GM21717 (cell line): ENCODE data around the gene CRTC1.
"Not testable (repeated sequence)": the region's sequence is repeated elsewhere in the genome, so short reads cannot be mapped to it uniquely, and the experiment has no call there.

ENCODE experiments used
- ATAC-seq: cut with Tn5 transposase; IDR thresholded peaks from one replicate; pipeline ENCODE4 v1.9.1; 2021; ENCODE audit warnings: mild to moderate bottlenecking, moderate library complexity; ENCODE audit not compliant: unreplicated experiment

The CRTC1 gene

GRCh38 chr19:18725841-18726770, 42.6 kb downstream of the CRTC1 start:
- no peak for ATAC-seq

DNA sequence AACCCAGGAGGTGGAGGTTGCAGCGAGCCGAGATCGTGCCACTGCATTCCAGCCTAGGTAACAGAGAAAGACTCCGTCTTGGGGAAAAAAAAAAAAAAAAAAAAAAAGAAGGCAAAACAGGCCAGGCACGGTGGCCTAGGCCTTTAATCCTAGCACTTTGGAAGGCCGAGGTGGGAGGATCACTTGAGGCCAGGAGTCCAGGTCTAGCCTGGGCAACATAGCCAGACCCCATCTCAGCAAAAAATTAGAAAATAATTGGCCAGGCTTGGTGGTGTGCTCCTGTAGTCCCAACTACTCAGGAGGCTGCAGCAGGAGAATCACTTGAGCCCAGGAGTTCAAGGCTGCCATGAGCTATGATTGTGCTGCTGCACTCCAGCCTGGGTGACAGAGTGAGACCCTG, 43.4 kb downstream of the CRTC1 start:
- ATAC-seq: no peak

GRCh38 chr19:18727602-18728001, 44.1 kb downstream of the CRTC1 start:
- ATAC-seq: not testable (repeated sequence)

- no peak for ATAC-seq
Measured at GRCh38 chr19:18729933-18730530, 46.6 kb downstream of the CRTC1 start.

- ATAC-seq: no peak
Measured at GRCh38 chr19:18730885-18731513, 47.5 kb downstream of the CRTC1 start.

- no peak for ATAC-seq
Measured at GRCh38 chr19:18731562-18732008, 48.1 kb downstream of the CRTC1 start.

GRCh38 chr19:18733196-18733647, 49.7 kb downstream of the CRTC1 start:
- ATAC-seq: no peak

DNA sequence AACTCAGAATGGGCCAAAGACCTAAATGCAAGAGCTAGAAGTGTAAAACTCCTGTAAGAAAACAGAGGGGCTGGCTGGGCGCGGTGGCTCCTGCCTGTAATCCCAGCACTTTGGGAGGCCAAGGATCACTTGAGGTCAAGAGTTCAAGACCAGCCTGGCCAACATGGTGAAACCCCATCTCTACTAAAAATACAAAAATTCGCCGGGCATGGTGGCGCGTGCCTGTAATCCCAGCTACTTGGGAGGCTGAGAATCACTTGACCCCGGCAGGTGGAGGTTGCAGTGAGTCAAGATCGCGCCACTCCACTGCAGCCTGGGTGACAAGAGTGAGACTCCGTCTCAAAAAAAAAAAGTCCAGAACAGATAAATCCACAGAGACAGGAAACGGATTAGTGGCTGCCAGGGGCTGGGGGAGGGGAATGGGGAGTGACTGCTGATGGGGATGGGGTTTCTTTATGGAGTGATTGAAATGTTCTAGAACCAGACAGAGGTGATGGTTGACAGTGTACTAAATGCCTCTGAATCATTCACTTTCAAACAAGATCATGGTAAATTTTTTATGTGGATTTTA, 50.4 kb downstream of the CRTC1 start:
- not testable (repeated sequence) for ATAC-seq

DNA sequence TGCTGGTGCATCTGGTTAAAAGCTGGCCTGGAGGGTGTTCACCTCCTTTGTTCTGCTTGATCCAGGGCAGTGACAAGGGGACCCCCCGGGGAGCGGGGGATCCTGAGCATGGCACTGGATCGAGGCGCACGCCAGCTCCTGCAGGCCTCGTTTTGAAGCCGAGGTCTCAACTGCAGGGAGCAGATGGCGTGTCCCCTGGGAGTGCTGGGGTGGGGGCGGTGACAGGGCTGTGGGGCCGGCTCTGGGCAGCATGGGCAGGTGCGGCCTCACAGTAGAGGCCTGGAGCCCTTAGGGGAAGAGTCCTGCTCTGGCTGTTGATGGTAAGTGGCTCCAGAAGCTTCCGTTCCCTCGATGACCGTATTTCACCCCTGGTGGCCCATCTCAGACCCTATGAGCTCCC, 51.8 kb downstream of the CRTC1 start:
- ATAC-seq: no peak

DNA sequence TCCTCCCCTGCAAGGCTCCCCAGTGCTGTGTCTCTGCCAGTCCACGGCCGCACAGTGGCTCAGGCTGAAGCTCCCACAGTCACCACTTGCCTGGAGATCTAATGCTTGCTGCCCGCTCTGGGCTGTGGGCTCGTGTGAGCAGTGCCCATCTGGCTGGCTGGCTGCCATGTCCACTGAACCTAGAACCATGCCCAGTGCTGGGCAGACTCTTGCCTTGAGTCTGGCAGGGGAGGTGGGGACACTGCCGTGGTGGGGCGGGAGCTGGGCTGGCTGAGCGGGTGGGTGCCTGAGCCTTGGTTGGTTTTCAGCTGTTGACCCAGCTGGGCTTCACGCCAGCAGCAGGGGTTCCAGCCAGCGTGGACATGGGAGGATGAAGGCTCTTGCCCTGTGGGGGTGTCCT, 52.3 kb downstream of the CRTC1 start:
- ATAC-seq: no peak

- ATAC-seq: no peak
Measured at GRCh38 chr19:18736415-18737336, 53.2 kb downstream of the CRTC1 start.

- ATAC-seq: no peak
Measured at GRCh38 chr19:18737337-18737953, 54.0 kb downstream of the CRTC1 start.

DNA sequence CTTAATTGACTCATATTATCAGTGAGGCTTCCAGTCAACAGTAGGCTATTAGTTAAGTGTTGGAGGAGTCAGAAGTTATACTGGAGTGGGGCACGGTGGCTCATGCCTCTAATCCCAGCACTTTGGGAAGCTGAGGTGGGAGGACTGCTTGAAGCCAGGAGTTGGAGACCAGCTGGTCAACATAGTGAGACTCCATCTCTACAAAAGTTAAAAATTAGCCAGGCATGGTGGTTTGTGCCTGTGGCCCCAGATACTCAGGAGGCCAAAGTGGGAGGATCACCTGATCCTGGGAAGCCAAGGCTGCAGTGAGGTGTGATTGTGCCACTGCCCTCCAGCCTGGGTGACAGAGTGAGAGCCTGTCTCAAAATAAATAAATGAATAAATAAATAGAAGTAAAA, 54.5 kb downstream of the CRTC1 start:
- no peak for ATAC-seq

- no peak for ATAC-seq
Measured at GRCh38 chr19:18738961-18739690, 55.6 kb downstream of the CRTC1 start.

GRCh38 chr19:18741124-18742121, 57.9 kb downstream of the CRTC1 start:
- no peak for ATAC-seq

DNA sequence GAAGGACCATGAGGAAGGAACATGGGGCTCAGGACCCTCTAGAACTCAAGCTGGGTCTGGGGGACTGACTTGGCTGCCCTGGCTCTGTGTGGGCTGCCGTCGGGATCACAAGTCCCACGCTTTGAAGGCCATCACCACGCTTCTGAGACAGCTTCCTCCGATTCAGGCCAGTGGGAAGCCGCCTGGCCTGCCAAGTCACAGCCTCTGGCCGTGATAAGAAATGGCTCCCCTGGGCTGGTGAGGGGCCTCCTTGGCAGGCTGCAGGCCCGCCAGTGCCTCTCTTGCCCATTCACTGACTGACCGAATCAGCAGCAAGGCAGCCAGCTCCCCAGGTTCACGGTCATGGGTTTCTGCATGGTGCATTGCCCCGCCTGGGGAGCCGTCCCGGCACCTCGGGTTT, 58.8 kb downstream of the CRTC1 start:
- ATAC-seq: no peak

DNA sequence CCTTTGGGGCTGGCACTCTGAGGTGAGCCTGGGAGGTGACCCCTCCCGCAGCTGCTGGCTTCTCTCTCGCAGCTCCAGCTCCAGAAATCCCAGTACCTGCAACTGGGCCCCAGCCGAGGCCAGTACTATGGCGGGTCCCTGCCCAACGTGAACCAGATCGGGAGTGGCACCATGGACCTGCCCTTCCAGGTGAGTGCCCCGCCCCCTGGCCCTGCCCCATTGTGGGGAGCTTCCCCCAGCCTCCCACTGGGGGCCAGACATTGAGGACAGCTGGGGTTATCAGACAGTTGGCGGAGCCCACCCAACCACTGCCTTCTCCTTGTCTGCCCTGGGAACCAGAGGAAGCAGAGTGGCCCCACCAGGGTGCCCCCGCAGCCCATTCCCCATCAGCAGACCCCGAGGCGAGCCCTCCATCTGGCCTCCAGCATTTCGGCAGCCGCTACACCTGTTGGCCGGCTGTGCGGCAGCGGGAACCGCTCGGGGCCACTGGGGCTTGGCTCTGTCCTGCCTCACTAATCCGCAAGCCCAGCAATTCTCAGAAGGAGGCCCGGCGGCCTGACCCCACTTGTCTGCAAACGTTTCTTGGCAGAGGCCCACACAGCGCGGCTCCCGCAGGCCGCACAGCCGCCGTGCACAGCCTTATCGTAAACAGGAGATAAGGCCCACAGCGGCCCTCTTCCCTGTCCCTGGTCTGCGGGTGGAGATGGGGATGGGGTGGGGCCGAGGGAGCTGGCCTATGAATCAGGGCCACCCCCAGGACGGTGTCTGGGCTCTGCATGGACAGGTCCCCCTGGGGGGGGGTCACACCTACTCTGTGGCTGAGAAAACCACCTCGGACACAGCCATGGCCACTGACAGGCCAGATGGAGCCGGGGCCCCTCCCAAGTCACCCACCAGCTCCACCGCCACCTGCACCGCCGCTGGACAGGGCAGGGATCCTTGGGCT, 59.6 kb downstream of the CRTC1 start:
- ATAC-seq: no peak
